ENCODE measurements around the gene LIPK.

GRCh38 chr10:88793712-88794299 is 87.8 kb downstream of the LIPK start:
- no peak for TF ChIP-seq FOXM1 (IDR thresholded peaks at IDR 0.05; ENCODE audit: borderline replicate concordance, low read depth)
- TF ChIP-seq TAF1 (IDR thresholded peaks at IDR 0.05; ENCODE audit: low read depth) = no peak
- no peak for TF ChIP-seq REST (IDR thresholded peaks at IDR 0.05; ENCODE audit: low read depth)
- no peak for TF ChIP-seq RAD21 (IDR thresholded peaks at IDR 0.05; ENCODE audit: low read depth)
